Naive B cell (primary cell): ENCODE results near the gene LHFPL2. TPM values are rescaled to one million over a fixed set of nuclear protein-coding genes. Genes with fewer than 3 reads are reported as not detected.

Source experiments
- ATAC-seq, 2 donors: fragments of 150-1000 bp; cut with Tn5 transposase; 2 replicates each; pipeline ENCODE4 v1.10.0; 2021; ENCODE audit warnings: low read depth in 2 of 2, mild to moderate bottlenecking in 2 of 2, moderate library complexity in 2 of 2
- DNase-seq: peaks from one replicate; pipeline ENCODE4 v3.0.0; 2022
- H3K27ac Mint-ChIP-seq, 6 donors: one replicate each; pipeline ENCODE4 v1.8.0; 2020 to 2022; ENCODE audit warnings: mild to moderate bottlenecking in 6 of 6, mixed read lengths in 6 of 6, moderate library complexity in 5 of 6, inconsistent platforms in 2 of 6
- H3K27me3 Mint-ChIP-seq, 3 donors: one replicate each; pipeline ENCODE4 v1.8.0; 2021 to 2022; ENCODE audit warnings: mixed read lengths in 3 of 3, mild to moderate bottlenecking in 1 of 3
- H3K36me3 Mint-ChIP-seq, 2 donors: one replicate each; pipeline ENCODE4 v1.8.0; 2020 to 2022; ENCODE audit warnings: mixed read lengths in 2 of 2, inconsistent platforms in 1 of 2, mild to moderate bottlenecking in 1 of 2
- H3K4me1 Mint-ChIP-seq, 3 donors: one replicate each; pipeline ENCODE4 v1.8.0; 2020 to 2022; ENCODE audit warnings: mixed read lengths in 3 of 3, inconsistent platforms in 1 of 3, mild to moderate bottlenecking in 1 of 3, moderate library complexity in 1 of 3
- H3K4me3 Mint-ChIP-seq, 8 donors: one replicate each; pipeline ENCODE4 v1.8.0; 2020 to 2022; ENCODE audit warnings: mild to moderate bottlenecking in 8 of 8, mixed read lengths in 8 of 8, moderate library complexity in 8 of 8, inconsistent platforms in 2 of 8
- H3K9me3 Mint-ChIP-seq, 7 donors: one replicate each; pipeline ENCODE4 v1.8.0; 2020 to 2022; ENCODE audit warnings: mixed read lengths in 7 of 7, mild to moderate bottlenecking in 5 of 7, inconsistent platforms in 2 of 7, moderate library complexity in 1 of 7
- polyA plus RNA-seq, 6 donors: library from polyadenylated mRNA; unstranded; fragments of 300-500 nt; fragmentation: Illumina TruSeq; gene quantifications; one replicate each; pipeline ENCODE4 v1.2.3, GENCODE V29; 2021; ENCODE audit warnings: low read depth in 6 of 6

Gene LHFPL2
- polyA plus RNA-seq, 6 donors from 2014 or later, result 8.1 to 15.0 (median 12.3) TPM

GRCh38 chr5:78514427-78515330 is 133.9 kb downstream of the LHFPL2 start:
- peaks cover 20 to 28% of the 10 kb centered on the region in 2 donors for H3K36me3 Mint-ChIP-seq

DNA sequence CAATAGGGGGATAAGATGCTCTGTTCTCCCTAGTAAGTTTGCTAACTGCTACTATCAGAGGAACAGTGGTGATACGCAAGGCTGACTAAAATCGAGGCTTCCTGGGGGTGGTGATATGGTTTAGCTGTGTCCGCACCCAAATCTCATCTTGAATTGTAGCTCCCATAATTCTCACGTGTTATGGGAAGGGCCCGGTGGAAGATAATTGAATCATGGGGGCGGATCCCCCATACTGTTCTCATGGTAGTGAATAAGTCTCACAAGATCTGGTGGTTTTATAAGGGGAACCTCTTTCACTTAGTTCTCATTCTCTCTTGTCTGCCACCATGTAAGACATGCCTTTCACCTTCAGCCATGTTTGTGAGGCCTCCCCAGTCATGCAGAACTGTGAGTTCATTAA is 135.1 kb downstream of the LHFPL2 start:
- H3K27ac Mint-ChIP-seq, result no peak overlapping the region

More at GRCh38 chr5:78514427-78515330, 133.9 kb downstream of the LHFPL2 start:
- DNase-seq (no peak), ATAC-seq (no peak)
- H3K9me3 Mint-ChIP-seq, result peaks cover 0 to 13% (median 6%) of the 10 kb centered on the region in 7 donors
- peak overlapping the region in 1 of 6 donors; percentile 35 for H3K27ac Mint-ChIP-seq
- peaks cover 18 to 22% (median 20%) of the 10 kb centered on the region in 3 donors for H3K4me1 Mint-ChIP-seq
- peaks cover 0 to 8% (median 0%) of the 10 kb centered on the region in 3 donors for H3K27me3 Mint-ChIP-seq
- peak overlapping the region in 1 of 8 donors; percentile 12 for H3K4me3 Mint-ChIP-seq

GRCh38 chr5:78512435-78512834 is 136.1 kb downstream of the LHFPL2 start:
- Mint-ChIP-seq H3K9me3 (peaks cover 0 to 13% (median 6%) of the 10 kb centered on the region in 7 donors), H3K27ac (peak overlapping the region in 1 of 6 donors; percentile 47)

More for the DNA sequence above, 135.1 kb downstream of the LHFPL2 start:
- DNase-seq (no peak), ATAC-seq (no peak)
- H3K4me3 Mint-ChIP-seq, result no peak overlapping the region
- H3K9me3 Mint-ChIP-seq, result peaks cover 0 to 13% (median 6%) of the 10 kb centered on the region in 7 donors
- H3K4me1 Mint-ChIP-seq, result peaks cover 29 to 34% (median 30%) of the 10 kb centered on the region in 3 donors
- H3K27me3 Mint-ChIP-seq, result peaks cover 0 to 5% (median 0%) of the 10 kb centered on the region in 3 donors
- peaks cover 20 to 28% of the 10 kb centered on the region in 2 donors for H3K36me3 Mint-ChIP-seq

DNA sequence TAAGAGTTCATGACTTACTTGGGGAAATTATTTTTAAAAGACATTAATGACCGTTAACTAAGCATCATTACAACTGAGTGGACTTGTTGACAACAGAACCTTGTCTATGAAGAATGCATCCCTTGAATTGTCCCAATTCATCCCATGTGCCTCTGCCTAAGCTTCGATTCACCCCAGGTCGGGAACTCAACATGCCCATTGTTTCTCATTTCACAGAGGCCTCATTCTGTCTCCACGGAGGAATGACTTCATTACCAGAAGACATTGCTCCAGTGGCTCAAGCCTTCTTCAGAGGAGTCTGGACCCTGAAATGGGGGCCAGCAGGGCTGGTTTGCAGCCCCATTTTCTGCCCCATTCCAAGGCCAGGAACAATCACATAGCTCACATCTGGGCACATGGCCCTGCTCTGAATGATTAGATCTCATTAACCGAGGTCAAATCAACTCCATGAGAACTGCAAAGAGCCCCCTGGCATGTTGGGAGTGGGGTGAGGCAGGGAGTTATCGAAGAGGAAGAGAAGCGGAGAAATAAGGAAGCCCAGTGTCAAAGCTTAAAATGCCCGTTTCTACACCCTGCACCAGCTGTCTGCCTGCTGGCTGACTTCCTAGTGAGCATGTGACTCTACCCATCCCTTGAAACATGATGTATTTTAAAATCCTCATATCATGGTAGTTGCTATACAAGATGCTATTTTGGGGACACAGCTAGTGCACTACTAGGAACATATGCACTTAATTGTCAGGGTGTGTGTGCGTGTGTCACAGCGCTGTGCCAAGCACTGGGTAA is 137.3 kb downstream of the LHFPL2 start:
- ATAC-seq (peak in 1 of 2 donors; percentile 30), DNase-seq (peak; percentile 2)
- H3K36me3 Mint-ChIP-seq, result peaks cover 20% of the 10 kb centered on the region in 2 donors
- H3K27me3 Mint-ChIP-seq, result peaks cover 0 to 5% (median 0%) of the 10 kb centered on the region in 3 donors
- peaks cover 0 to 13% (median 6%) of the 10 kb centered on the region in 7 donors for H3K9me3 Mint-ChIP-seq
- peaks cover 29 to 36% (median 35%) of the 10 kb centered on the region in 3 donors for H3K4me1 Mint-ChIP-seq
- peak overlapping the region in 5 of 8 donors; percentile 69 to 92 (median 85) for H3K4me3 Mint-ChIP-seq
- H3K27ac Mint-ChIP-seq, result no peak overlapping the region

More at GRCh38 chr5:78512435-78512834, 136.1 kb downstream of the LHFPL2 start:
- Mint-ChIP-seq H3K4me1 (peaks cover 29 to 36% (median 35%) of the 10 kb centered on the region in 3 donors), H3K36me3 (peaks cover 20 to 27% of the 10 kb centered on the region in 2 donors), H3K4me3 (peak overlapping the region in 1 of 8 donors; percentile 6), H3K27me3 (peaks cover 0 to 5% (median 0%) of the 10 kb centered on the region in 3 donors)
- ATAC-seq, result no peak
- DNase-seq, result no peak

GRCh38 chr5:78509884-78510769 is 138.4 kb downstream of the LHFPL2 start:
- ATAC-seq (peak; percentile 70 to 77), DNase-seq (peak; percentile 33)
- Mint-ChIP-seq H3K27ac (peak overlapping the region in 4 of 6 donors; percentile 4 to 80 (median 46)), H3K36me3 (peaks cover 16% of the 10 kb centered on the region in 2 donors), H3K4me1 (peaks cover 26 to 36% (median 35%) of the 10 kb centered on the region in 3 donors), H3K4me3 (peak overlapping the region; percentile 84 to 95 (median 88)), H3K9me3 (peaks cover 0 to 10% (median 6%) of the 10 kb centered on the region in 7 donors), H3K27me3 (peaks cover 0 to 5% (median 0%) of the 10 kb centered on the region in 3 donors)

- peak overlapping the region; percentile 84 to 95 (median 88) for H3K4me3 Mint-ChIP-seq
- peaks cover 7 to 8% of the 10 kb centered on the region in 2 donors for H3K36me3 Mint-ChIP-seq
- peaks cover 25 to 36% (median 35%) of the 10 kb centered on the region in 3 donors for H3K4me1 Mint-ChIP-seq
- peak overlapping the region in 3 of 6 donors; percentile 4 to 57 (median 36) for H3K27ac Mint-ChIP-seq
- no peaks in the 10 kb centered on the region for H3K27me3 Mint-ChIP-seq
- H3K9me3 Mint-ChIP-seq, result peaks cover 0 to 9% (median 6%) of the 10 kb centered on the region in 7 donors
- DNase-seq (peak; percentile 14), ATAC-seq (peak; percentile 25 to 30)
Measured at GRCh38 chr5:78509145-78509865, 139.3 kb downstream of the LHFPL2 start.

- no peak for DNase-seq
- ATAC-seq, result no peak
- Mint-ChIP-seq H3K4me3 (peak overlapping the region in 4 of 8 donors; percentile 16 to 92 (median 85)), H3K27me3 (no peaks in the 10 kb centered on the region), H3K9me3 (peaks cover 0 to 2% (median 0%) of the 10 kb centered on the region in 7 donors), H3K4me1 (peaks cover 25 to 36% (median 36%) of the 10 kb centered on the region in 3 donors), H3K36me3 (peaks cover 0 to 1% of the 10 kb centered on the region in 2 donors), H3K27ac (peak overlapping the region in 1 of 6 donors; percentile 39)
Measured at GRCh38 chr5:78508186-78508765, 140.3 kb downstream of the LHFPL2 start.

- no peak for DNase-seq
Measured at GRCh38 chr5:78507531-78507930, 141.0 kb downstream of the LHFPL2 start.

DNA sequence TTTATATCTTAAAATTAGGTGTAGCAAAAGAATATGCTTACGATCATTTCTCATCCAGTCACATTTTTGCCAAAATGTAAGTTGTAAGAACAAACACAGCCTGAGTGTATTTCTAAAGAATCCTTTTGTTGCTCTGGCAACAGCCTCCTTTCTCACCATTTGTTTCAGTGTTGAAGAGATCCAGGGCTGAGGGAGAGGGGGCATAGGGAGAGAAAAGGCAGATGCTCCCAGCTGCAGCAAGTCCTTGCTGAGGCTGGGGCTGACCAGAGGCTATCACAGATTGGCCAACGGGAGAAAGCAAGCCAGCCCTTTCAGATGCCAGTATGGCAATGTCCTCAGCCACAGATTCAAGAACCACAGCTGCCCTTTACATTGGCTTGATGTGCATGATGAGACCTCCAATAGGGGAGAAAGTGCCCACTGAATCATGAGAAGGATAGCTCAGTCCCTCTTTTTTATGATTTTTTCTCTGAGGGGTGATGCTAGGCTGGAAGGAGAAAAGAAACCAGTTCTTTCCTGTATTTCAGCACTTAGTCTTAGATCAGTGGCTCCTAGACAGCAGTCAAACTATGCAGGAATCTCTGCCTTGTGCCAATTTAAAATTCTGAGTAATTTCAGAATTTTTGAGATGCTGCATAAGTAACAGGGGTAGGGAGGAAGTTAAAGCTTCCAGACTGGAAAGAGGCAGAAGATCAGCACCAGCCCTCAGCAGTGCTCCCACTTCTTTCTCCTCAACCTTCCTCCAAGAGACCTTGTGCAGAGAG is 142.1 kb downstream of the LHFPL2 start:
- Mint-ChIP-seq H3K27ac (peak overlapping the region in 1 of 6 donors; percentile 21), H3K36me3 (no peaks in the 10 kb centered on the region), H3K27me3 (no peaks in the 10 kb centered on the region), H3K9me3 (no peaks in the 10 kb centered on the region), H3K4me3 (no peak overlapping the region), H3K4me1 (peaks cover 29 to 44% (median 34%) of the 10 kb centered on the region in 3 donors)
- DNase-seq (no peak), ATAC-seq (no peak)

More at GRCh38 chr5:78507531-78507930, 141.0 kb downstream of the LHFPL2 start:
- no peak for ATAC-seq
- peak overlapping the region in 1 of 8 donors; percentile 49 for H3K4me3 Mint-ChIP-seq
- H3K36me3 Mint-ChIP-seq, result no peaks in the 10 kb centered on the region
- H3K27ac Mint-ChIP-seq, result peak overlapping the region in 1 of 6 donors; percentile 46
- no peaks in the 10 kb centered on the region for H3K9me3 Mint-ChIP-seq
- no peaks in the 10 kb centered on the region for H3K27me3 Mint-ChIP-seq
- H3K4me1 Mint-ChIP-seq, result peaks cover 25 to 36% (median 34%) of the 10 kb centered on the region in 3 donors

DNA sequence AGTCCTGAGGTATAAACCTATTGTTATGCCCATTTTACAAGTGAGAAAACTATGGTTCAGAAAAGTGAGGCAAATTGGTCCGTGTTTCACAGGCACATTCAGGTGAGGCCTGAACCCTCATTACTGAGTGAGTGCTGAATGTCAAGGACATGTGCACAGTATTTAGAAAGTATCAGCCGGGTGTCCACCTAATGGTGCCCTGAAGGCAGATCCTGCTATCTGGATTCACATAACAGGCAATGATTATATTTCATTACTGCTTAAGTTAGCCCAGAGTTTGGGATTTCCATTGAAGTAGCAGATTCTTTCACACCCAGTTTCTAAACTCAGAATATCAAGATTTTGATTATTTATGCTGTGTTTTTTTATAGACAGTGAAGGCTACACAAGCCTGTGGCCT is 142.7 kb downstream of the LHFPL2 start:
- DNase-seq (no peak), ATAC-seq (no peak)
- no peak overlapping the region for H3K4me3 Mint-ChIP-seq
- H3K27ac Mint-ChIP-seq, result no peak overlapping the region
- no peaks in the 10 kb centered on the region for H3K9me3 Mint-ChIP-seq
- H3K27me3 Mint-ChIP-seq, result no peaks in the 10 kb centered on the region
- no peaks in the 10 kb centered on the region for H3K36me3 Mint-ChIP-seq
- H3K4me1 Mint-ChIP-seq, result peaks cover 27 to 41% (median 34%) of the 10 kb centered on the region in 3 donors
